GM21381 (cell line): ENCODE results near the gene MVD.
A peak's percentile ranks its signal among the peaks of the same experiment; 100 is the strongest.
"Not testable (repeated sequence)": the region's sequence is repeated elsewhere in the genome, so short reads cannot be mapped to it uniquely, and the experiment has no call there.

Experiments
- ATAC-seq: cut with Tn5 transposase; IDR thresholded peaks from one replicate; pipeline ENCODE4 v1.9.1; 2021; ENCODE audit warnings: mild to moderate bottlenecking, moderate library complexity; ENCODE audit not compliant: unreplicated experiment

Gene MVD

GRCh38 chr16:88685156-88686061 lies 22.5 kb upstream of the MVD start:
- no peak for ATAC-seq

- no peak for ATAC-seq
Measured at GRCh38 chr16:88684569-88685155, 21.8 kb upstream of the MVD start.

- peak; percentile 63 for ATAC-seq
Measured at GRCh38 chr16:88681709-88682451, 19.0 kb upstream of the MVD start.

GRCh38 chr16:88681084-88681680 lies 18.3 kb upstream of the MVD start:
- peak; percentile 7 for ATAC-seq

- ATAC-seq, result no peak
Measured at GRCh38 chr16:88680554-88681083, 17.7 kb upstream of the MVD start.

GRCh38 chr16:88678224-88678979 lies 15.5 kb upstream of the MVD start:
- no peak for ATAC-seq

GRCh38 chr16:88677721-88678120 lies 14.8 kb upstream of the MVD start:
- ATAC-seq, result no peak

GRCh38 chr16:88676502-88677242 lies 13.8 kb upstream of the MVD start:
- no peak for ATAC-seq

- ATAC-seq, result no peak
Measured at GRCh38 chr16:88673716-88674379, 11.0 kb upstream of the MVD start.

- ATAC-seq, result no peak
Measured at GRCh38 chr16:88672776-88673175, 9.9 kb upstream of the MVD start.

GRCh38 chr16:88671806-88672205 lies 8.9 kb upstream of the MVD start:
- no peak for ATAC-seq

GRCh38 chr16:88669980-88670379 lies 7.1 kb upstream of the MVD start:
- ATAC-seq, result no peak

- not testable (repeated sequence) for ATAC-seq
Measured at GRCh38 chr16:88669493-88669892, 6.6 kb upstream of the MVD start.

- no peak for ATAC-seq
Measured at GRCh38 chr16:88667461-88667860, 4.6 kb upstream of the MVD start.

GRCh38 chr16:88665570-88665969 lies 2.7 kb upstream of the MVD start:
- no peak for ATAC-seq

- ATAC-seq, result no peak
Measured at GRCh38 chr16:88665148-88665547, 2.3 kb upstream of the MVD start.

GRCh38 chr16:88662222-88662842 lies 559 bp downstream of the MVD start:
- ATAC-seq, result no peak

GRCh38 chr16:88661468-88661867 lies 1.4 kb downstream of the MVD start:
- no peak for ATAC-seq

GRCh38 chr16:88659160-88659559 lies 3.7 kb downstream of the MVD start:
- no peak for ATAC-seq
